ENCODE measurements around the gene CCDC51. TPM values are rescaled to one million over a fixed set of nuclear protein-coding genes. Genes with fewer than 3 reads are reported as not detected.

The CCDC51 gene
- total and polyA plus RNA-seq, 2 of the 13 experiments (the other 11 are each of a cell fraction or from before 2014, with no cell fraction given) = 18.1 to 29.4 TPM

GRCh38 chr3:48426944-48427629, 12.8 kb downstream of the CCDC51 start (continued):
- TF ChIP-seq HNF4G (IDR thresholded peaks at IDR 0.05; ENCODE audit: borderline replicate concordance, low read depth, low read length) = no peak
- TF ChIP-seq HNF4G (CRISPR knock-in tag; IDR thresholded peaks at IDR 0.05; ENCODE audit: borderline replicate concordance, low read depth) = no peak
- TF ChIP-seq ZBTB7B (CRISPR knock-in tag; IDR thresholded peaks at IDR 0.05) = peak; percentile 87; the same call in 1 of the 2 replicates
- no peak for TF ChIP-seq KDM6A (CRISPR knock-in tag; IDR thresholded peaks at IDR 0.05; ENCODE audit: low read depth)
- no peak for TF ChIP-seq SPEN (CRISPR knock-in tag; IDR thresholded peaks at IDR 0.05; ENCODE audit: low read depth)
- TF ChIP-seq NR2F6 (IDR thresholded peaks at IDR 0.05) = no peak
- TF ChIP-seq NR2F6 (CRISPR knock-in tag; IDR thresholded peaks at IDR 0.05) = no peak; the same call in 1 of the 2 replicates
- TF ChIP-seq KLF9 (CRISPR knock-in tag; IDR thresholded peaks at IDR 0.05; ENCODE audit: low read depth) = no peak
- TF ChIP-seq DPF2 (CRISPR knock-in tag; IDR thresholded peaks at IDR 0.05; ENCODE audit: borderline replicate concordance, low read depth) = no peak
- TF ChIP-seq AKNA (CRISPR knock-in tag; IDR thresholded peaks at IDR 0.05; ENCODE audit: borderline replicate concordance) = no peak
- 0 out of 2 replicates have a peak, but pooled peaks have one; percentile 39 for TF ChIP-seq KDM5B (CRISPR knock-in tag; IDR thresholded peaks at IDR 0.05; ENCODE audit: borderline replicate concordance)
- no peak for TF ChIP-seq ZZZ3 (CRISPR knock-in tag; IDR thresholded peaks at IDR 0.05; ENCODE audit: borderline replicate concordance)
- TF ChIP-seq ZNF101 (CRISPR knock-in tag; IDR thresholded peaks at IDR 0.05; ENCODE audit: borderline replicate concordance, low read depth) = no peak
- TF ChIP-seq ZNF761 (CRISPR knock-in tag; conservative IDR thresholded peaks at IDR 0.05) = no peak; the same call in 1 of the 2 replicates
- no peak for TF ChIP-seq SCMH1 (CRISPR knock-in tag; IDR thresholded peaks at IDR 0.05; ENCODE audit: borderline replicate concordance)
- no peak for TF ChIP-seq SSRP1 (CRISPR knock-in tag; IDR thresholded peaks at IDR 0.05)
- TF ChIP-seq PHF21A (CRISPR knock-in tag; IDR thresholded peaks at IDR 0.05) = 0 out of 2 replicates have a peak, but pooled peaks have one; percentile 26
- no peak for TF ChIP-seq ZNF879 (CRISPR knock-in tag; IDR thresholded peaks at IDR 0.05)
- no peak for TF ChIP-seq RBM39 (IDR thresholded peaks at IDR 0.05; ENCODE audit: low read depth, low read length, poor library complexity, severe bottlenecking)
- no peak for TF ChIP-seq TARDBP (CRISPR knock-in tag; IDR thresholded peaks at IDR 0.05)
- TF ChIP-seq HHEX (CRISPR knock-in tag; IDR thresholded peaks at IDR 0.05) = no peak
- TF ChIP-seq RAD51 (IDR thresholded peaks at IDR 0.05; ENCODE audit: borderline replicate concordance) = no peak
- TF ChIP-seq SOX13 (IDR thresholded peaks at IDR 0.05) = no peak
- TF ChIP-seq SOX13 (CRISPR knock-in tag; conservative IDR thresholded peaks at IDR 0.05 in 1 of 2, IDR thresholded peaks at IDR 0.05 in 1 of 2) = peak in 1 of 2 experiments; percentile 45; a peak in 1 of 4 replicates
- no peak for TF ChIP-seq ZSCAN12 (CRISPR knock-in tag; IDR thresholded peaks at IDR 0.05)
- no peak for TF ChIP-seq MYPOP (CRISPR knock-in tag; IDR thresholded peaks at IDR 0.05)
- TF ChIP-seq ZNF709 (CRISPR knock-in tag; IDR thresholded peaks at IDR 0.05) = no peak

All from HepG2 (cell line).